Ovary (tissue), 9 donors: Measurements from ENCODE around the gene ADGRL4. TPM values are rescaled to one million over a fixed set of nuclear protein-coding genes. Genes with fewer than 3 reads are reported as not detected.
"Not testable (repeated sequence)": the region's sequence is repeated elsewhere in the genome, so short reads cannot be mapped to it uniquely, and the experiment has no call there.

ENCODE experiments used
- DNase-seq, 5 donors: peaks; one replicate each; pipeline ENCODE4 v3.0.0-alpha.2; 2019 to 2020
- H3K27ac ChIP-seq, 2 donors: fragments of 200-600 bp; one replicate each; pipeline versions ENCODE4 v1.5.1 to v1.8.0; 2019 to 2022
- H3K27me3 ChIP-seq: fragments of 200-600 bp; one replicate; pipeline ENCODE4 v1.8.0; 2022
- H3K36me3 ChIP-seq: fragments of 200-600 bp; sonication (generic); one replicate; pipeline ENCODE4 v1.5.1; 2019
- H3K4me1 ChIP-seq: one replicate; pipeline ENCODE4 v1.8.1; 2013; ENCODE audit warnings: mild to moderate bottlenecking, moderate library complexity; ENCODE audit not compliant: insufficient read depth
- H3K4me3 ChIP-seq: fragments of 200-600 bp; sonication (generic); one replicate; pipeline ENCODE4 v1.5.1; 2017
- H3K9me3 ChIP-seq, 2 donors: fragments of 200-600 bp in 1 of 2; sonication (generic) in 1 of 2; one replicate each; pipeline versions ENCODE4 v1.5.1 to v1.8.1; 2013 to 2019; ENCODE audit warnings: mild to moderate bottlenecking in 1 of 2, moderate library complexity in 1 of 2
- EP300 ChIP-seq: sonication (generic); formaldehyde crosslinking; IDR thresholded peaks from one replicate; pipeline ENCODE4 v1.6.1; 2017; ENCODE audit warnings: antibody characterized with exemption
- POLR2A ChIP-seq: fragments of 450-650 bp; IDR thresholded peaks from one replicate; pipeline ENCODE4 v1.6.1; 2017; ENCODE audit warnings: antibody characterized with exemption, mild to moderate bottlenecking, moderate library complexity
- WGBS, 3 donors: extraction: QIAGEN DNeasy Blood & Tissue Kit in 1 of 3; methylation state at CpG; one replicate each; pipeline versions ENCODE4 v1.1.5 to v1.1.7; 2013 to 2017; 5-methylcytosine and 5-hydroxymethylcytosine counted together
- intact Hi-C, 4 donors: fragments of 100-400 bp; cut with DNase I; formaldehyde crosslinking; loops; one replicate each; pipeline versions ENCODE4 v1.11.0 to v1.15.1; 2022 to 2023
- polyA plus RNA-seq, 2 donors: library from polyadenylated mRNA; stranded (reverse); fragments of 200-250 nt in 1 of 2; fragments of 350-450 nt in 1 of 2; fragmentation: Illumina TruSeq in 1 of 2; extraction: RNeasy Lipid Tissue Mini Kit (QIAGEN cat#74804) in 1 of 2; gene quantifications; one replicate each; pipeline ENCODE4 v1.2.3, GENCODE V29; 2013 to 2014
- total RNA-seq, 7 donors: library from RNA; depleted of rRNA in 2 of 7; stranded (reverse); fragments of >200 nt in 2 of 7; fragmentation: NEBNext Ultra II Directional in 3 of 7; extraction: Animal tissue kit (Norgen Biotek cat#: 25700) in 3 of 7; gene quantifications; one replicate each; pipeline versions ENCODE4 v1.1.0 to v1.2.4, GENCODE V29; 2016 to 2023
- TF ChIP-seq, protein P1 (sequence below), 3 donors: fragments of 450-650 bp in 2 of 3; fragments of 200-600 bp in 1 of 3; IDR thresholded peaks; one replicate each; pipeline versions ENCODE4 v1.5.1 to v1.8.0; 2016 to 2022; ENCODE audit warnings: antibody characterized with exemption in 3 of 3, mild to moderate bottlenecking in 1 of 3
- donor health status: DM: no; HTN: no; CAD: no; lungs with moderate emphysema.
- donor health status: DM: no; HTN: no; CAD: no.
- donor health status: Bipolar disorder and iron deficiency.
- donor health status: DM: yes; HTN: yes; CAD: no.
- donor health status: DM: no; HTN: no; CAD: no.
- donor health status: DM: yes; HTN: yes; CAD: no.

The ADGRL4 gene
- total and polyA plus RNA-seq, 9 donors = 3.0 to 22.7 (median 9.2) TPM

DNA sequence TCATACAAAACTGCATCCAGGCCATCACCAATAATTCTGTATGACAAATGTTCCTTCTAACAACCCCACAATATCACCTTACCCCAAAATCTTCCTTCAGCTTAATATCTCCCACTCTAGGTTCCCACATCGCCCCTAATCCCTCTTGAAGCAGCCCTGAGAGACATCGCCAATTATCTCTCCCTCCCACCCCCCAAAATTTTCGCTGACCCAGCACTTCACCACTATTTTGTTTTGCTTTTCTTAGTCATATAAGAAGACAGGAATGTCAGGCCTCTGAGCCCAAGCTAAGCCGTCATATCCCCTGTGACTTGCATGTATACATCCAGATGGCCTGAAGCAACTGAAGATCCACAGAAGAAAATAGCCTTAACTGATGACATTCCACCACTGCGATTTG lies 126.3 kb downstream of the ADGRL4 start:
- 85 to 91% (median 89%) methylated on average over 5 of the region's 5 CpGs for WGBS, 3 donors
- TF ChIP-seq EP300 = no peak
- TF ChIP-seq, protein P1, sequence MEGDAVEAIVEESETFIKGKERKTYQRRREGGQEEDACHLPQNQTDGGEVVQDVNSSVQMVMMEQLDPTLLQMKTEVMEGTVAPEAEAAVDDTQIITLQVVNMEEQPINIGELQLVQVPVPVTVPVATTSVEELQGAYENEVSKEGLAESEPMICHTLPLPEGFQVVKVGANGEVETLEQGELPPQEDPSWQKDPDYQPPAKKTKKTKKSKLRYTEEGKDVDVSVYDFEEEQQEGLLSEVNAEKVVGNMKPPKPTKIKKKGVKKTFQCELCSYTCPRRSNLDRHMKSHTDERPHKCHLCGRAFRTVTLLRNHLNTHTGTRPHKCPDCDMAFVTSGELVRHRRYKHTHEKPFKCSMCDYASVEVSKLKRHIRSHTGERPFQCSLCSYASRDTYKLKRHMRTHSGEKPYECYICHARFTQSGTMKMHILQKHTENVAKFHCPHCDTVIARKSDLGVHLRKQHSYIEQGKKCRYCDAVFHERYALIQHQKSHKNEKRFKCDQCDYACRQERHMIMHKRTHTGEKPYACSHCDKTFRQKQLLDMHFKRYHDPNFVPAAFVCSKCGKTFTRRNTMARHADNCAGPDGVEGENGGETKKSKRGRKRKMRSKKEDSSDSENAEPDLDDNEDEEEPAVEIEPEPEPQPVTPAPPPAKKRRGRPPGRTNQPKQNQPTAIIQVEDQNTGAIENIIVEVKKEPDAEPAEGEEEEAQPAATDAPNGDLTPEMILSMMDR (IDR thresholded peaks at IDR 0.05) = no peak
- TF ChIP-seq POLR2A = no peak
- no peaks in the 10 kb centered on the region for H3K9me3 ChIP-seq
- no peak overlapping the region for H3K27ac ChIP-seq
- H3K27me3 ChIP-seq = no peaks in the 10 kb centered on the region
- no peaks in the 10 kb centered on the region for H3K36me3 ChIP-seq
- H3K4me1 ChIP-seq = no peaks in the 10 kb centered on the region
- no peak overlapping the region for H3K4me3 ChIP-seq
- no peak for DNase-seq
- intact Hi-C loops = no loop called here

DNA sequence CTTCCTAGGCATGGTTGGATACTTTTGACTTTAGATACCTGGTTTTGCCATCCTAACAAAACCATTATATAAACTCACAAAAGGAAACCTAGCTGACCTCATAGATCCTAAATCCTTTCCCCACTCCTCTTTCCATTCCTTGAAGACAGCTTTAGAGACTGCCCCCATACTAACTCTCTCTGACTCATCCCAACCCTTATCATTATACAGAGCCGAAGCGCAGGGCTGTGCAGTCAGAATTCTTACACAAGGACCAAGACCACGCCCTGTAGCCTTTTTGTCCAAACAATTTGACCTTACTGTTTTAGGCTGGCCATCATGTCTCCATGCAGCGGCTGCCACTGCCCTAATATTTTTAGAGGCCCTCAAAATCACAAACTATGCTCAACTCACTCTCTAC lies 130.5 kb downstream of the ADGRL4 start:
- DNase-seq, H3K27ac ChIP-seq, H3K36me3 ChIP-seq, H3K4me1 ChIP-seq, H3K9me3 ChIP-seq, H3K4me3 ChIP-seq, intact Hi-C loops, H3K27me3 ChIP-seq: not testable (repeated sequence)
- 83 to 89% (median 86%) methylated on average over 4 of the region's 4 CpGs for WGBS, 3 donors

DNA sequence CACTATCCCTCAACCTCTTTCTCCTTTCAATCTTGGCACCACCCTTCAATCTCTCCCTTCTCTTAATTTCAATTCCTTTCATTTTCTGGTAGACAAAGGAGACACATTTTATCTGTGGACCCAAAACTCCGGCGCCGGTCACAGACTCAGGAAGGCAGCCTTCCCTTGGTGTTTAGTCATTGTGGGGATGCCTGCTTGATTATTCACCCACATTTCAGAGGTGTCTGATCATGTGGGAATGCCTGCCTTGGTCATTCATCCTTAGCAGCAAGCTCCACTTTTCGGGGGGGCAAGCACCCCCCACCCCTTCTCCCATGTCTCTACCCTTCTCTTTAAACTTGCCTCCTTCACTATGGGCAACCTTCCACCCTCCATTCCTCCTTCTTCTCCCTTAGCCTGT lies 133.7 kb downstream of the ADGRL4 start:
- H3K27me3 ChIP-seq, H3K36me3 ChIP-seq, H3K4me3 ChIP-seq, H3K4me1 ChIP-seq, DNase-seq, H3K9me3 ChIP-seq, H3K27ac ChIP-seq, intact Hi-C loops: not testable (repeated sequence)
- 75 to 97% (median 89%) methylated on average over 3 to 4 of the region's 4 CpGs for WGBS, 3 donors

DNA sequence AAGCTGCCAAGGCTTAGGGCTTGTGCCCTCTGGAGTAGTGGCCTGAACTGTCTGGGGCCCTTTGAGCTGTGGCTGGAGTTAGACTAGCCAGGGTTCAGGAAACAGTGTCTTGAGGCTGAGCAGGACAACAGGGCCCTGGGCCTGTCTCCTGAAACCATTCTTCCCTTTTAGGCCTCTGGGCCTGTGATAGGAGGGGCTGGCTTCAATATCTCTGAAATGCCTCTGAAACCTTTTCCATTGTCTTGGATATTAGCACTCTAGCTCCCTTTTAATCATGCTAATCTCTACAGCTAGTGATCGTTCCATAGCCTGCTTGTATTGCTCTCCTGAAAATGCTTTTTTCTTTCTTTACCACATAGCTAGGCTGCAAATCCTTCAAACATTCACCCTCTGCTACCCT lies 135.3 kb downstream of the ADGRL4 start:
- intact Hi-C loops = no loop called here
- 87 to 97% (median 91%) methylated on average over 1 of the region's 1 CpG for WGBS, 3 donors

DNA sequence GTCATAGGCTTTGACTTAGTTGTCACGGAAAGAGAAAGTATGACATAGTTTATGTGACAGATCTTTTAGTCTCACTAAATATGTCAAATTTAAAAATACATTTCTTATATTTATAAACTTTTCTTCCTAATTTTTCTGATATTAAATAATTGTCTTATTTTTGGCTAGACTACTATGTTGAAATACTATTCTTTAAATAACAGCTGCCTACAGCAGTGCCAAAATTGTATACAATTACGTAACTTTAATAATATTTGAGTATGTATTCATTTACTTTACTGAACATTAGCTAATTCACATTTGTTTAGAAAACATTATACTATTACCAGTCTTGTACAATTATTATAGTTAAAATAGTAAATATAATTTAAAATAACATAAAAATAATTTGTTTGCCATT lies 137.4 kb downstream of the ADGRL4 start:
- 30 to 41% (median 40%) methylated on average over 2 of the region's 2 CpGs for WGBS, 3 donors
- H3K27ac ChIP-seq = no peak overlapping the region
- H3K4me3 ChIP-seq = no peak overlapping the region
- no peaks in the 10 kb centered on the region for H3K4me1 ChIP-seq
- no peaks in the 10 kb centered on the region for H3K27me3 ChIP-seq
- no peak for DNase-seq
- no peaks in the 10 kb centered on the region for H3K9me3 ChIP-seq
- intact Hi-C loops = no loop called here
- TF ChIP-seq, protein P1 (IDR thresholded peaks at IDR 0.05) = no peak
- TF ChIP-seq POLR2A = no peak
- TF ChIP-seq EP300 = no peak
- no peaks in the 10 kb centered on the region for H3K36me3 ChIP-seq

More for the DNA sequence above, 135.3 kb downstream of the ADGRL4 start:
- no peaks in the 10 kb centered on the region for H3K4me1 ChIP-seq
- H3K27ac ChIP-seq = no peak overlapping the region
- DNase-seq = no peak
- no peaks in the 10 kb centered on the region for H3K9me3 ChIP-seq
- no peaks in the 10 kb centered on the region for H3K36me3 ChIP-seq
- no peak overlapping the region for H3K4me3 ChIP-seq
- H3K27me3 ChIP-seq = no peaks in the 10 kb centered on the region
- no peak for TF ChIP-seq POLR2A
- TF ChIP-seq, protein P1 (IDR thresholded peaks at IDR 0.05) = no peak
- no peak for TF ChIP-seq EP300

DNA sequence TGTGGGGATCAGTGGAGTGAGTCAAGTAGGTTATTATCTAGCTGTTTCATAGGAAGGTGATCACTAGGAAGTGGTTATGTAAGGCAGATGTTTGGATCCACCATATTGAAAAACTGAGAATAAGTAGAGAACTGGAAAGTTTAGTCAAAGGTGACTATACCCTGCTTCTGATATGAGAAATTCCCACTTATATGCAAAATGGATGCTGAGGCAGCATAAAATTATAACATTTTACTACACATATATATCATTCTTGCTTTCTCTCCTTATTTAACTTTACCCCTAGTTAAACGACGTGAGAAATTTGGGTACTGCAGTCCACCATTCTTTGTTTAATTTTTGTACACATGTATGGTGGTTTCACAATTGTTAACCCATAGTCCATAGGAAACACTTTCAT lies 142.4 kb downstream of the ADGRL4 start:
- no peak for DNase-seq
- intact Hi-C loops = no loop called here
- TF ChIP-seq EP300 (no peak), POLR2A (no peak)
- TF ChIP-seq, protein P1 (IDR thresholded peaks at IDR 0.05) = no peak
- H3K4me1 ChIP-seq = no peaks in the 10 kb centered on the region
- 94 to 95% (median 94%) methylated on average over 2 of the region's 2 CpGs for WGBS, 3 donors
- H3K27ac ChIP-seq = no peak overlapping the region
- no peak overlapping the region for H3K4me3 ChIP-seq
- no peaks in the 10 kb centered on the region for H3K36me3 ChIP-seq
- H3K9me3 ChIP-seq = no peaks in the 10 kb centered on the region
- H3K27me3 ChIP-seq = no peaks in the 10 kb centered on the region
